ENCODE results near the gene PDIA6.
"Not testable (repeated sequence)": the region's sequence is repeated elsewhere in the genome, so short reads cannot be mapped to it uniquely, and the experiment has no call there.

The PDIA6 gene

DNA sequence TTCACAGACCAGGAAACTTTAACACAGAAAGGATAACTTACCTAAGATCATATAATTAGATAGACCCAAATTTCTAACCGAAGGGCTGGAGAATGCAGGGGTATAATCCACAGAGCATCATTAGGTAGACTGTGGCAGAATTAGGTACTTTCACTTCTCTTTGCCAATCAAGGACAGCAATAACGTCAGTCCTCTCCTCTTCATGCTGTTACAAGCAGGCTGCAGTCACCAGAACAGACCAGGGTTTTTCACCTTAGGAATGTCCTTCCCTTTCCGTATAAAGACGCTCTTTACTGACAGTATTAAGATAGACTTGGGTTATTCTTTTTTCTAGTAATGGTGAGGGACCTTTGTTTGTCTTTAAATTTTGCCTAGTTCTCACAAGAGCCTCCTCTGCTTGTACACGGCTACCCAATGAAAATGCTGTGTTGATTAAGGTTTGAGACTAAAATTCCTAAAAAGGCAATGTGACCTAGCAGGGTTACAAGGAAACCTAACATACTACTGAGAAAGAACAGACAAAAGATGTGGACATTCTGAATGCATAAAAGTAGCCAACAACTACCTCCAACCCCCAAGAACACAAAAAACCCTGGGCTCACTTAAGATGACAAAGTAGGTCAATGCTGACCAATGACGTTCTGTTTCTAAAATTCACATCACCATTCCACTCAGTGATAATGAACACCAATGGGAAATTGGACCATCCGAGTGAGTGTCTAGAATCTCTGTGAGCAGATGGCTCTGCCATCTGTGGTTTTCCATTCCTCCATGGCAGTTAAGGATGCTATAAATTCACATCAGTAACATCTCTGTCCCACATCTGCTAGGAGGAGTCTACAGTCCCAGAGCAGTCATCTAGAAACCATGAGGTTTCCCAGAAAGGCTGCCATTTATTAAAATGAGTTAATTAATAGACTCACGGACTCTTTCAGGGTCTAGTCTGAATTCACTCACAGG is 2.1 kb downstream of the PDIA6 start:
- no peak overlapping the region for H3K27ac ChIP-seq
- H3K27me3 ChIP-seq (replicated peaks): no peaks in the 10 kb centered on the region
- TF ChIP-seq, protein P1, sequence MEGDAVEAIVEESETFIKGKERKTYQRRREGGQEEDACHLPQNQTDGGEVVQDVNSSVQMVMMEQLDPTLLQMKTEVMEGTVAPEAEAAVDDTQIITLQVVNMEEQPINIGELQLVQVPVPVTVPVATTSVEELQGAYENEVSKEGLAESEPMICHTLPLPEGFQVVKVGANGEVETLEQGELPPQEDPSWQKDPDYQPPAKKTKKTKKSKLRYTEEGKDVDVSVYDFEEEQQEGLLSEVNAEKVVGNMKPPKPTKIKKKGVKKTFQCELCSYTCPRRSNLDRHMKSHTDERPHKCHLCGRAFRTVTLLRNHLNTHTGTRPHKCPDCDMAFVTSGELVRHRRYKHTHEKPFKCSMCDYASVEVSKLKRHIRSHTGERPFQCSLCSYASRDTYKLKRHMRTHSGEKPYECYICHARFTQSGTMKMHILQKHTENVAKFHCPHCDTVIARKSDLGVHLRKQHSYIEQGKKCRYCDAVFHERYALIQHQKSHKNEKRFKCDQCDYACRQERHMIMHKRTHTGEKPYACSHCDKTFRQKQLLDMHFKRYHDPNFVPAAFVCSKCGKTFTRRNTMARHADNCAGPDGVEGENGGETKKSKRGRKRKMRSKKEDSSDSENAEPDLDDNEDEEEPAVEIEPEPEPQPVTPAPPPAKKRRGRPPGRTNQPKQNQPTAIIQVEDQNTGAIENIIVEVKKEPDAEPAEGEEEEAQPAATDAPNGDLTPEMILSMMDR (IDR thresholded peaks at IDR 0.05; ENCODE audit: low read depth, low read length, missing control alignments): no peak
- no peak for DNase-seq
- no peaks in the 10 kb centered on the region for H3K36me3 ChIP-seq (replicated peaks)
- H3K4me3 ChIP-seq (ENCODE audit: low read depth, low read length): peak overlapping the region; percentile 67
- in situ Hi-C loops (cut with HindIII; ENCODE audit: low pct_ligation_motif_present, low sequenced_read_pairs): no loop called here

GRCh38 chr2:10806543-10806942 is 6.0 kb downstream of the PDIA6 start:
- DNase-seq: no peak
- no peaks in the 10 kb centered on the region for H3K27me3 ChIP-seq (replicated peaks)
- H3K36me3 ChIP-seq (replicated peaks): peaks cover 5% of the 10 kb centered on the region
- TF ChIP-seq, protein P1 (IDR thresholded peaks at IDR 0.05; ENCODE audit: low read depth, low read length, missing control alignments): no peak
- no peak overlapping the region for H3K4me3 ChIP-seq (ENCODE audit: low read depth, low read length)
- no peak overlapping the region for H3K27ac ChIP-seq
- in situ Hi-C loops (cut with HindIII; ENCODE audit: low pct_ligation_motif_present, low sequenced_read_pairs): no loop called here

DNA sequence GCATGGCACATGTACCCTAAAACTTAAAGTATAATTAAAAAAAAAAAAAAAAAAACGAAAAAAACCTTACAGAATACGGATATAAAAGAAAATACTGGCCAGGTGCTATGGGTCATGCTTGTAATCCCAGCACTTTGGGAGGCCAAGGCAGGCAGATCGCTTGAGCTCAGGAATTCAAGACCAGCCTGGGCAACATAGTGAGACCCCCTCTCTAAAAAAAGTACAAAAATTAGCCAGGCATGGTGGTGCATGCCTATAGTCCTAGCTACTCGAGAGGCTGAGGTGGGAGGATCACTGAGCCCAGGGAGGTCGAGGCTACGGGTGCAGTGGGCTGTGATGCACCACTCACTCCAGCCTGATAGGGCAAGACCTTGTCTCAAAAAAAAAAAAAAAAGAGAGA is 6.6 kb downstream of the PDIA6 start:
- H3K4me3 ChIP-seq (ENCODE audit: low read depth, low read length); H3K27me3 ChIP-seq (replicated peaks); DNase-seq; H3K27ac ChIP-seq; in situ Hi-C loops (cut with HindIII; ENCODE audit: low pct_ligation_motif_present, low sequenced_read_pairs); H3K36me3 ChIP-seq (replicated peaks): not testable (repeated sequence)

DNA sequence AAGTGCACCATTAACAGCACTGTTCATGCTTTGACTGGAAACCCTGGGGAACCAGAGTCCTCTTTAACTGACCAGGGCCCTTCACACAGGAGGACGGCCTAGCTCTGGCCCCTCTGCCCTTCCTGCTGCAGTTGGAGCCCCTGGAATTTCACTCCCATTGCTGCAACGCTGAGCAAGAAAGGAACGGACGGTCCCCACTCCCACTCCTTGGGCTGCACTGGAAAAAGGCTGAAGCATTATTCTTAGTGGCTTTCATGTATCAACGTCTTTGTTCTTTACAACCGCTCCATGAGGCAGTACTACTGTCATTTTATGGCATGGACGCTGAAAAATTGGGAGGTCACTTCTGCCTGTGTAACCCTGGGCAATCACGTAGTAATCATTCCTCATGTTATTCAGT is 9.9 kb downstream of the PDIA6 start:
- DNase-seq: no peak
- TF ChIP-seq, protein P1 (IDR thresholded peaks at IDR 0.05; ENCODE audit: low read depth, low read length, missing control alignments): no peak
- Histone ChIP-seq H3K27me3 (replicated peaks) (no peaks in the 10 kb centered on the region), H3K36me3 (replicated peaks) (peaks cover 18% of the 10 kb centered on the region), H3K4me3 (ENCODE audit: low read depth, low read length) (no peak overlapping the region), H3K27ac (no peak overlapping the region)
- in situ Hi-C loops (cut with HindIII; ENCODE audit: low pct_ligation_motif_present, low sequenced_read_pairs): no loop called here

DNA sequence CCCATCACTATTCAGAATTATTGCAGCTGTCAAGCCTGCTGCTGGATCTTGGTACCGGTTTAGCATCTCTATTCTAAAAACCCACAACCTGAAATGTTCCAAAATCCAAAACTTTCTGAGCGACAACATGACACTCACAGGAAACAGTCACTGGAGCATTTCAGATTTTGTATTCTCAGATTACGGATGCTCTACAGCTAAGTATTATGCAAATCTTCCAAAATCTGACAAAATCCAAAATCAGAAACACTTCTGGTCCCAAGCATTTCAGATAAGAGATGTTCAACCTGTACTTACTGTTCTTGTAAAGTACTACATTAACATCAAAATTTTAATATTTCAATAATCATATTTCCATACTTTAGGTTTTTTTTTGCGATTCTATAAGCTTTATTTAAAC is 12.4 kb downstream of the PDIA6 start:
- Histone ChIP-seq H3K4me3 (ENCODE audit: low read depth, low read length) (no peak overlapping the region), H3K27ac (no peak overlapping the region), H3K27me3 (replicated peaks) (no peaks in the 10 kb centered on the region), H3K36me3 (replicated peaks) (peaks cover 38% of the 10 kb centered on the region)
- in situ Hi-C loops (cut with HindIII; ENCODE audit: low pct_ligation_motif_present, low sequenced_read_pairs): no loop called here
- DNase-seq: no peak
- TF ChIP-seq, protein P1 (IDR thresholded peaks at IDR 0.05; ENCODE audit: low read depth, low read length, missing control alignments): no peak

- TF ChIP-seq, protein P1 (IDR thresholded peaks at IDR 0.05; ENCODE audit: low read depth, low read length, missing control alignments): peak; percentile 33
- DNase-seq: no peak
- in situ Hi-C loops (cut with HindIII; ENCODE audit: low pct_ligation_motif_present, low sequenced_read_pairs): no loop called here
- Histone ChIP-seq H3K27me3 (replicated peaks) (no peaks in the 10 kb centered on the region), H3K27ac (no peak overlapping the region), H3K4me3 (ENCODE audit: low read depth, low read length) (no peak overlapping the region), H3K36me3 (replicated peaks) (peaks cover 45% of the 10 kb centered on the region)
Observed at GRCh38 chr2:10798783-10799182, 13.8 kb downstream of the PDIA6 start.
